ENCODE data around the gene DNMBP.
"Not testable (repeated sequence)": the region's sequence is repeated elsewhere in the genome, so short reads cannot be mapped to it uniquely, and the experiment has no call there.

DNA sequence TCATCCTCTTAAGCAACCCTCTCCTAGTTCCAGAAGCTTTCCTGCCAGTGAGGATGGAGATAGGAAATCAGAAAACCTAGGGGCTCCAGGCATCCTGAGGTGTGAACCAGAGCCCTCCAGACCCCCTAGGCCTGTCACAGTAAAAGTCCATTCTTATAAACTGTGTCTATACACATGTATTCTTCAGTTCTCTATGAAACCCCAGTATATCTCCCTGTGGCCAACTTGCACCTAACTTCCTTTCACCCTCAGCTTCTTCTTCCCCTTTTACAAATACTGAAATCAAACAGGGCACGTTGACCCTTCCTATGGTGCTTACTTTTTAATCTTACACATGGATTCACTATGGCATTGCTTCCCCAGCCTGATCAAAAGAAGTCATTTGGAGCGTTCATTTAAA lies 168.9 kb downstream of the DNMBP start:
- not testable (repeated sequence) for TF ChIP-seq CTCF, POLR2AphosphoS5, EP300 (IDR thresholded peaks at IDR 0.05)
